ENCODE results near the gene EIF3K. TPM values are rescaled to one million over a fixed set of nuclear protein-coding genes. Genes with fewer than 3 reads are reported as not detected.

EIF3K gene
- total and polyA plus RNA-seq, 10 of the 15 experiments (the other 5 are each of a cell fraction or from before 2014, with no cell fraction given), result 330 to 927 (median 436) TPM

GRCh38 chr19:38642176-38642575 lies 23.2 kb downstream of the EIF3K start:
- Histone ChIP-seq H3K9me3 (replicated peaks; ENCODE audit: control insufficient read depth, insufficient read depth, low read length) (no peaks in the 10 kb centered on the region), H4K20me1 (ENCODE audit: control insufficient read depth, insufficient read depth) (no peaks in the 10 kb centered on the region), H3K9ac (ENCODE audit: control insufficient read depth, insufficient read depth, low read length) (no peak overlapping the region), H2AFZ (ENCODE audit: control insufficient read depth, low read depth, low read length) (no peak overlapping the region), H3K4me2 (ENCODE audit: control insufficient read depth, insufficient read depth) (no peak overlapping the region), H3K4me3 (no peak overlapping the region), H3K27ac (ENCODE audit: control insufficient read depth, insufficient read depth) (no peak overlapping the region), H3K79me2 (ENCODE audit: control insufficient read depth, insufficient read depth, low read length) (no peaks in the 10 kb centered on the region), H3K36me3 (ENCODE audit: control insufficient read depth in 2 of 2, insufficient read depth in 2 of 2, low read length in 1 of 2) (no peaks in the 10 kb centered on the region), H3K27me3 (replicated peaks in 1 of 2; ENCODE audit: control insufficient read depth in 2 of 2, insufficient read depth in 2 of 2, low read length in 1 of 2) (no peaks in the 10 kb centered on the region), H3K4me1 (ENCODE audit: control insufficient read depth, insufficient read depth, low read length) (peaks cover under 1% of the 10 kb centered on the region)
- in situ Hi-C loops (cut with MboI) (loop anchor here (25.0 kb wide), 1 partner anchor 230 kb away; the partner anchor contains the start of gene FAM98C), intact Hi-C loops (cut with micrococcal nuclease; ENCODE audit: unreplicated experiment) (no loop called here)
- ChIA-PET CTCF (interaction anchor here (0.9 to 1.0 kb wide), 2 partner anchors 12 to 128 kb away, joined by 3 read pairs; no protein-coding TSS in a partner anchor), RAD21 (ENCODE audit: unreplicated experiment) (interaction anchor here (0.9 kb wide), 1 partner anchor 23 kb away, joined by 3 read pairs; the partner anchor contains the start of gene EIF3K), SMC1A (ENCODE audit: uncharacterized antibody, unreplicated experiment) (no interaction called here), POLR2A (no interaction called here)
- no TSS peak for BruUV-seq (replicated peaks)
- 68% methylated on average over 9 of the region's 9 CpGs for WGBS (ENCODE audit: insufficient coverage, insufficient replicate concordance, low lambda C conversion rate, missing lambda C conversion rate)
- FAIRE-seq (no peak), ATAC-seq (no peak), DNase-seq (ENCODE audit: low read depth, low spot score) (no peak)
- TF ChIP-seq HCFC1 (IDR thresholded peaks at IDR 0.05; ENCODE audit: low read length), result no peak
- TF ChIP-seq HSF1 (IDR thresholded peaks at IDR 0.05; ENCODE audit: low read depth, low read length), result no peak
- no peak for TF ChIP-seq FOXM1 (IDR thresholded peaks at IDR 0.05; ENCODE audit: low read depth, low read length)
- TF ChIP-seq HDAC6 (IDR thresholded peaks at IDR 0.05; ENCODE audit: unreplicated experiment), result no peak
- TF ChIP-seq E2F4 (IDR thresholded peaks at IDR 0.05; ENCODE audit: low read depth, low read length), result no peak
- no peak for TF ChIP-seq RAD51 (IDR thresholded peaks at IDR 0.05)
- TF ChIP-seq RUNX3 (IDR thresholded peaks at IDR 0.05; ENCODE audit: low read length), result no peak
- no peak for TF ChIP-seq ZZZ3 (IDR thresholded peaks at IDR 0.05; ENCODE audit: control insufficient read depth, insufficient read length, low read depth)

Measured in GM12878 (cell line).